HG02840 (cell line): ENCODE data around the gene AUTS2.
"Not testable (repeated sequence)": the region's sequence is repeated elsewhere in the genome, so short reads cannot be mapped to it uniquely, and the experiment has no call there.

Source experiments
- ATAC-seq: cut with Tn5 transposase; IDR thresholded peaks from one replicate; pipeline ENCODE4 v1.9.1; 2021; ENCODE audit warnings: mild to moderate bottlenecking, moderate library complexity, moderate number of reproducible peaks; ENCODE audit not compliant: unreplicated experiment, low FRiP score

Gene AUTS2

DNA sequence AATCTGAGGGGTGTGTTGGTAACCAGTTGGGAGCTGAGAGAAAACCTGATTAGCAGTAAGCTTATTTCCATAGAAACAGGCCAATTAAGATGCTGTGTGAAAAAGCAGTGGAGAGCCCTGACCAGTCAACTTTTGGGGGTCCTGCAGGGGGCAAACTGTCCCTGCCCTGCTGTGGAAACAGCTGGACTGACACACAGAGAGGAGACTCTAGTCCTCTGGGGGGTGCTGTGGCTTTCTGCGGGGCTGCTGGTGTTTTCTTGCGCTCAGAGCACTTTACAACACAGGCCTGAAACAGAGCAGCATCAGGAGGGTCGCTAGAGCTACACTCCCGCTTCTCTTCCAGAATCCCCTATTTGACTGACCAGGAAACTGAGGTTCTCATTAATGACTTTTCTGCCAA lies 986.8 kb downstream of the AUTS2 start:
- no peak for ATAC-seq

DNA sequence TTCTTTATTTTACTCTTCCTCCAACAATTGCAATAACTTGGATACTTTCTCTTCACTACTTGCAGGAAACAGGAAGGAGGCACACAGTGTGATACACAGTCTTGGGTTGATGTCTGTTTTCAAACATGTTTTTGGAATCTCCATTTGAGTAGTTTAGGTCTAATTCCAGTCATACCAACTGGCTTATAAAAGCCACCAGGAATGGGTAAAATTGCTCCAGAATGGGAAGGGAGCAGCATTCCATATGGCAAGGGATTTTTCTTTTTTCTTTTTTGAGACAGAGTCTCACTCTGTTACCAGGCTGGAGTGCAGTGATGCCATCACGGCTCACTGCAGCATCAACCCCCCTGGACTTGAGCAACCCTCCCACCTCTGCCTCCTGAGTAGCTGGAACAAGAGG lies 988.5 kb downstream of the AUTS2 start:
- no peak for ATAC-seq

DNA sequence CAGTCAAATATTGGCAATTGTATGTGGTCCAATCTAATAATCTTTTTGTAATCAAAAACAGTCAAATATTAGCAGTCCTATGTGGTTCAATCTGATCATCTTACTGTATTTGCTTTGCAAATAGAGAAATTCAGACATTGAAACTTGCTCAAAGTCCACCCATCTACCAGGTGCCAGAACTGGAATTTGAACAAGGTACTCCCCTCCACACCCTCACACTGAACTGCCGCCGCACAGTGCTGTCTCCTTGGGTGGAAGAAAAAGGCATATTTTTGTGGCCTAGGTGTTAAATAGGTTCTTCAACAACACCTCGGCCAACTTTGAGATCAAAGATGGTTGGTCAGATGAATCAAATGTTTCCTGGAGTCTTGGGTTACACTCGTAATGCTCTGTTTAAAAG lies 989.5 kb downstream of the AUTS2 start:
- ATAC-seq, result no peak

DNA sequence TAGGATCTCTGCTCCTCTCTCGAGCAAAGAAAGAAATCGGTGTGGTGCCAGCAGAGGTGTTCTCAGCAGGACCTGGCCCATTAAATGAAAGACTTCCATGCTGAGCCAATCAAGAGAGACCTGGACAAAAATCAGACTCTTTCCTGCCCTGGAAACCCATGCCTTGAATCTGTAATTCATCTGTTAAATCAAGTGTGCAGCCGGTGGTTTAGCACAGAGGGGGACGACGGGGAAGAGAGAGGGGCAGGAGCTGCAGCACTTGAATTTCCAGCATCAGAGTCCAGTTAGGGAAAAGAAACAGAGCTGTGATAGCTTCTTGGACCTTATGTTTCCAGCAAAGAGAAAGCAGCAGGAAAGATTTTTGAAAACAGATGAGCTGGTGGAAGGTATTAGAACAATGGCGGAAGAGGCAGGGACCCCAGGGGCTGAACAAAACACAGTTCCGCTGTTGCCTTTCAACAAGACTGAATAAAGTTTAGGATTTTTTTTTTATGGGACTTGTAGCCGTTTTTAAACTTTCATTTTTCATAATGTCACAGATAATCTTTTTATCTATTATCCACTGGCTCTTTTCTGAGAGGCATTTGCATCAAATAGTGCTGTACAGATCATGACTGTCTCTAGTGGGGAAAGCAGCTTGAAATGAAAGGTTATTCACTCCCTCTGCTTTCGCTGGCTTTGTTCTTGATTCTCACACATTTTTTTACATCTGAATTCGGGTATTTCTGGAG lies 990.1 kb downstream of the AUTS2 start:
- ATAC-seq, result no peak

DNA sequence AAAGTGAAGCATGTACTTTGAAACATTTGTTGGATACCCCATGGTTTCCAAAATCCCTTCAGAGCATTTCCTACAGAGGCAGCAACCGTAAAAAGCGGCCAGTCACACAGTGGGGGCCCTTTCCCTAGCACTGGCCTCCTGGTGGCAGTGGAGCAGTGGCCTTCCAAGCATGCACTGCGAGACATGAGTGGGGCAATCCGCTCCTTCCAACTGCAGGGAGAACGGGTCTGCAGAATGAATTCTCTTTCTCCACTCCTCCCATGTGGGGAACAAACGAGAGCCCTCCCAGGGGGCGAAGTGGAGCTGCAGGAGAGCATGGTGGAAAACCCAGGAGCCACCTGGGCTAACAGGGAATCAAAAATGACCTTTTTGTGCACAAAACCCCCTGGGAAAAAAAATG lies 990.7 kb downstream of the AUTS2 start:
- no peak for ATAC-seq

DNA sequence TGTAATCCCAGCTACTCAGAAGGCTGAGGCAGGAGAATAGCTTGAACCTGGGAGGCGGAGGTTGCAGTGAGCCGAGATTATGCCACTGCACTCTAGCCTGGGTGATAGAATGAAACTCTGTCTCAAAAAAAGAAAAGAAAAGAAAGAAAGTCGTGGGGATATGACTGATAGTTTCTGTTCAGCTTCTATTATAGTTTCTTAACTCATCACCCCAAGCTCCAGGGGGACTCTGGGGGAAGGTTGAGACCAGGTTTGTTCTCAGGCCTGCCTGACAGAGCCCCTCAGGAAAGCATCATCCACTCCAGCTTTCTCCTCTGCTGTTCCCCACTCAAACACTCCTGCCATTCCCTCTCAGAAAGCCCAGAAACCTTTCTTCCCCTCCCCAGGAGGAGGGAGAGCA lies 991.3 kb downstream of the AUTS2 start:
- no peak for ATAC-seq

DNA sequence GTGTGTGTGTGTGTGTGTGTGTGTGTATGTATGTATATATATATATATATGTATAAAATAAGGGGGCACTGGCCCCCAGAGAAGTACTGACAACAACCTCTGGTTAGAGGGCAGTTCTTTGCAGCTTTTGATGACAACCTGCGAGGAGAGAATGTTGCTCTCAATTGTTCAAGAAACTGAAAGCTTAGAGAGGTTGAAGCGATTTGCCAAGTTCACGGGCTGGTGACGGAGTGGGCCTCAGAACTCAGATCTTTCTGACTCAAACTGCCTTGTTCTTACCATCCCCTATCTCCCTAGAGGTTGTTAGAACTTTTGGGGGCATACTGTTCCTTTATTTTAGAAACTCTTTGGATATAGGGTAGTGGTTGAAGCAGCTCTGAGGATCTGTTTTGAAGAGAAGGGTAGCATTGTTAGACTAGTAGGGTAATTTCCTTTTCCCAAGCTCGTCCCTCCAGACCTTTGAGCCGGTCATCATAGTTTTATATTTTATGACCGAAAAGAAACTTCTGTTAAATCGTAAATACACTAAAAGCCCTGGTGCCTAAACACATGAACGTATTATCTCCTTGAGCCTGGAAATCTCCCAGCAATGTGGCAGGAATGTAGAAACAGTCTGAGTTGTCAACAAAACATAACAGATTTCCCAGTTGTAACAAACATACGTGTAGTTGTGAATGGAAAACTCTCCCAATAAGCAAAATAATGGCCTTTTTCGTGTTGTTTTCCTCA lies 992.0 kb downstream of the AUTS2 start:
- ATAC-seq, result no peak

DNA sequence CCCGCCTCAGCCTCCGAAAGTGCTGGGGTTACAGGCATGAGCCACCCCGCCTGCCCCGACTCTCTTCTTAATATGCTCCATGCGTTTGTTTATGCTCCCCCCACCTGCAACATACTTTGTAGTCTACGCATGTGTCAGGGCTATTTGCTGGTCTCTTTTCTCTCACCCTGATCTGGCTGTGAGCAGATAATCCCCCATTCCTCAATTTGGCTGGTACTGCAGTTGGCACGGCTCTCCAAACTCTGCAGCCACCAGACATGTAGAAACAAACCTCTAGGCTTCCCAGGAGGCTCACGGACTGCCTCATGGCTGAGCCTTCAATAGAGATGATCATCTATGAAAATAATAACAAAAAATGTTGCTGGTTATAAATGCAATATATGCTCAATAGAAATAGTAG lies 993.4 kb downstream of the AUTS2 start:
- no peak for ATAC-seq

DNA sequence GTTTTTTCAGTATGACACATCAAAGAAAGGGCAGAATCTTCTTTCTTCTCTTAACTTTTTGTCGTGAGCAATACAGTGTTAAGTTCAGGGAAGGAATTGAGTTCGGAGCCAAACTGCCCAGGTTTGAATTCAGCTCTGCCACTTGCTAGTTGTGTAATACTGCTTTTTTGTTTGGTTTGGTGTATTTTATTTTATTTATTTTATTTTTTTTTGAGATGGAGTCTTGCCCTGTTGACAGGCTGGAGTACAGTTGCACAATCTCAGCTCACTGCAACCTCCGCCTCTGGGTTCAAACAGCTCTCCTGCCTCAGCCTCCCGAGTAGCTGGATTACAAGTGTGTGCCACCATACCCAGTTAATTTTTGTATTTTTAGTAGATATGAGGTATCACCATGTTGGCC lies 993.9 kb downstream of the AUTS2 start:
- no peak for ATAC-seq

DNA sequence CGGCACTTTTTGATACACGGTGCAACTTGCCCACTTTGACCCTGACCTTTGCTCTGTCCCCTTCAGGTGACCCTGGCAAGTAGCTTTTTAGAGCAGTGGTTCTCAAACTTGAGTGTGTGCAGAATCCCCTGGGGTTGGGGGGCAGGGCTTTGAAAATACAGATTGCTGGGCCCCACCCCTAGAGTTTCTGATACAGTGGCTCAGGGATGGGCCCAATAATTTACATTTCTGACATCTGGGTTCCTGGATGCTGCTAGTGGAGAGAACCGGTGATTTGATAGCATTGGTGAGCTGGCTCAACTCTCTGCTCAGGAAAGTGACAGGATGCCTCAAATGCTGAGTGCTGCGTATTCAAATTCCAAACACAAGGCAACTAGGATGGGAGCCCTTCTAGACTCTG lies 995.9 kb downstream of the AUTS2 start:
- ATAC-seq, result no peak

DNA sequence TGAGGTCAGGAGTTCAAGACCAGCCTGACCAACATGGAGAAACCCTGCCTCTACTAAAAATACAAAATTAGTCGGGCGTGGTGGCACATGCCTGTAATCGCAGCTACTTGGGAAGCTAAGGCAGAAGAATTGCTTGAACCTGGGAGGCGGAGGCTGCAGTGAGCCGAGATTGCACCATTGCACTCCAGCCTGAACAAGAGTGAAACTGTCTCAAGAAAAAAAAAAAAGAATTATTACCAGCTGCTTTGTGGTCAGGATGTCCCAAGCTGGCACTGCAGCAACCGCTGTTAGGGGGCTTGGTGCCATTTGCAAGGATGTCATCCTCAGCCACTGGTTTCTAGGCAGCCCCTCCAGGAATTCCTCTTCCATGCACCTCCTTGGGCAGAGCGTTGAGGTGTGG lies 996.6 kb downstream of the AUTS2 start:
- not testable (repeated sequence) for ATAC-seq

DNA sequence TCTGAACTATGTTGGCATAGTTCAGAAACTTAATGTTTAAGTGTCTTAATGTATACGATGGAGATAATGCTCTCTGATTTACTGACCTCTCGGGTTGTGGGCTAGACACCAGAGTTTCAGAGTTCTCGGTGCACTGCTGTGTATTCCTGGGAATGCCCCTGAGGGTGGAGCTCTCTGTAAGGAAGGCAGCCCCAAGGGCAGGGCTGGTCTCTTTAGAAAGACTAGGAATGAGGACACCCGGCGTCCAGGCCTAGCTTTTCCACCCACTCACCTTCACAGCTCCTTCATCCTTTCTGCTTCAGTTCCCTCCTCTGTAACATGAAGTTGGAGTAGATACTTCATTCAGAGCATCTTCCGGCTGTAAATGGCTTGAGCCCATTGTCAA lies 997.1 kb downstream of the AUTS2 start:
- no peak for ATAC-seq

DNA sequence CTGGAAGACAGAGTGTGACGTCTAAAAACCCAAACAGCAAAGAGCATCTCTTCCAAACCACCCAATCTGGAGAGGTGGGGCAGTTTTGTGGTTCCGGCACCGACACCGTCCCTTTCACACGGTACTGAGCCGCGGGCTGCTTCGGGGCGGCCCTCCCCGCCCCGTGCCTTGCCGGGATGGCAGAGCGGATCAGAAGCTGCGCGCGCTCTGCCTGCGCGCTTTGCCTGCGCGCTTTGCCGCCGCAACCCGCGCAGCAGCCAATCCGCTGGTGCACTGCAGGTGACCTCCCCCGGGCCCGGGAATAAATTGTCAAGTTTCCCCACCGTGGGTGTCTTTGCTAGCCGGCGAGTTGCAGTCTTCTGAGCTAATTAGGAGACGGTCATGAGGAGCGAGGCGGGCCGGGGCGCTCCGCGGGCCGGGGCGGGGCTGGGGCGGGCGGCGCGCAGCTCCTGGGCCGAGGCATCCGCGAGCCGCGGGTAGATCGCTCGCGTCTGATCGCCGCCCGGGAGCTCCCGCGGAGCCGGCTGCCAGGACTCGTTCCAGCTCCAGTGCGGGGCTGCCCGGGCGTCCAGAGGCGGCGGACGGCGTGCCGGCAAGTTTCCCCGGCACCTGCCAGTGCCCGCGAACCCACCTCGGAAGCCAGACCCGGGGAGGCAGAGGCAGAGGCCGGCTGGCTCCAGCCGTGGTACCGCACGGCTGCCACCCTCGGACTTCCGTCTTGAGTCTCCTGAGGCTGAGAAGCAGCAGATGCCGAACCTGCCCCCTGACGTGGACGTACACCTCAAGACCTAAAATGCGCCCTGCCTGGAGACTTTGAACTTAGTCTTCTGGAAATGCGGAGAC lies 997.7 kb downstream of the AUTS2 start:
- no peak for ATAC-seq

DNA sequence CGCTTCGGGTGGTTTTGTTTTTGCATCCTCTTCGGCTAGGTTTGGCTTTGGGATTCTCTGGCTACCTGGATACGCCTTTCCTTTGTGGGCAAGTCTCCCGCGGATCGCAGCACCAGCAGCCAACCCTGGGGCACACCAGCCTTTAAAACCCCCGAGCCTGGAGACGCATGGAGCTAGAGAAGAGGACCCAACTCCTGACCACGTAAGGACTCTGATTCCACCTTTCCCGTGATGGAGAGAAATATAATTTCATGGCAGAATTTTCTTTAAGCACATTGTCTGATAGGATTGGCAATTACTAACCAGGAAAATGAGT lies 998.3 kb downstream of the AUTS2 start:
- ATAC-seq, result no peak

DNA sequence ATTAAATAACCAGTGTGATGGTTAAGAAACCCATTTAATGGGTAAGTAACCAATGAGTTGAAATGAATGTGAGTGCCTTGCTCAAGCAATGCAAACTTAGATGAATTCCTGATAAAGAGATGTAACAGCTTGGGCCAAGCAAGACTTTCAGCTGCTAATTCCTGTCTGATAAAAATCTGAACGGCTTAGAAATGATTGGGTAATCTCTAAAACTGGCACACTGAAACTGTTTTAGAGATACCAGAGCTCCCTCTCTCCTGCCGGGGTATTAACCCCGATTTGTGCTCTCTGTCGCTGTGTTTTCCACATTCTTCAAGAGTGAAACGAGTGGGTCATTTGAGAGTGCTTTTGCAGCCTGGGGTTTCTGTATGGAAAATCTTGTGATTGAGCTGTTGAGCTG lies 998.8 kb downstream of the AUTS2 start:
- no peak for ATAC-seq

DNA sequence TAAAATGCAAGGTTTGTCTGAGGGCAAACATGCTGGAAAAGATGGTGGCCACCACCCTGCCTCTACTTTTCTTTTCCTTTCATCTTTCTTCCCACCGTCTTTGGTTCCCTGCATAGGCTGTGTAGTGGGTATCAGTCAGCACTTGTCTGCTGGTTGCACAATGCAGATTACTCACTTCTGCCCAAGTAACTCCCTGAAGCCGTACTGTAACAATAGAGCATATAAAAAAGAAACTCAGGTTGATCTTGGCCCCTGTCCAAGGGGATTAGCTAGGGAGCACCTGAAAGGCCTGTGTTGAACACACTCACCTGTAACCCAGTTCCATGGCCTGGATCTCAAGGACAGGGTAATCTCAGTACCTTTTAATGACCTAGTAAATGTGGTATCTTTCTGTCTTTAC lies 1000.7 kb downstream of the AUTS2 start:
- ATAC-seq, result no peak

DNA sequence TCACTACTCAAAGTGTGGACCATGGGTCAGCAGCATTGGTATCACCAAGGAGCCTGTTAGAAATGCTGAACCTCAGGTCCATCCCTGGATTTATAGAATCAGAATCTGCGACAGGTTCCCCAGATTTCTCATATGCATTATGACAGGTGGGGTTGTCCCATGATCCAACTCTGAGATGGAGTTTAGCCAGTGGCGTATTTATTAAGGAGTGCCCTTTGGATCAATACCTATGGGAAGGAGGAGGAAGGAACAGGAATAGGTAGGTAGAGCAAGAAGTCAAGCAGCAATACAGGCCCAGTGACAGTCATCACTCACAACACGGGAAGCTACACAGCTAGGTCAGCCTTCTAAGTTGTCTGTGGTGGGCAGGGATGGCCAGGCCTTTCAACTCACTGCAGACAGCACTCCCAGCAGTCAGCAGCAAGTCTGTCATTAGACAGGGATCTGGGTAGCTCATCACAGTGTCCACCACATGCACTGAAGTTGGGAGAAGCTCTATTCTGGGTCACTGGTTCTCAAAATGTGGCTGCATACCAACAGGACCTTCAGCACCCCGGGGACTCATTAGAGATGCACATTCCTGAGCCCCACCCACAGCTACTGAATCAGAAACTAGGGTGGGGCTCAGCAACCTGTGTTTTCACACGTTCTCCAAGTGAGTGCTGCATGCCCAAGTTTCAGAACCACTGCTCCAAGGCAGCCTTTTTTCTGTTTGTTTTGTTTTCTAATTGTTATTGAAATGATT lies 1001.3 kb downstream of the AUTS2 start:
- ATAC-seq, result no peak

DNA sequence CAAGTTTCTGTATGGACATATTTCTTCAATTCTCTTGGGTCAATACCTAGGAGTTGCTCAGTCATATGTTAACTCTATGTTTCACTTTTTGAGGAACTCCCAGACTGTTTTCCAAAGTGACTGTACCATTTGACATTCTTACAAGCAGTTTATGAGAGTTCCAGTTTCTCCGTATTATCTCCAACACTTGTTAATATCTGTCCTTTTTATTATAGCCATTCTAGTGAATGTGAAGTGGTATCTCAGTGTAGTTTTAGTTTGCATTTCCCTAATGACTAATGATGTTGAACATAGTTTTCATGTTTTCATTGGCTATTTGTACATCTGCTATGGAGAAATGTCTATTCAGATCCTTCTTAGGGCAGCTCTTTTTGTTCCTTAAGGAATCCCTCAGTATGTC lies 1002.7 kb downstream of the AUTS2 start:
- ATAC-seq, result no peak

DNA sequence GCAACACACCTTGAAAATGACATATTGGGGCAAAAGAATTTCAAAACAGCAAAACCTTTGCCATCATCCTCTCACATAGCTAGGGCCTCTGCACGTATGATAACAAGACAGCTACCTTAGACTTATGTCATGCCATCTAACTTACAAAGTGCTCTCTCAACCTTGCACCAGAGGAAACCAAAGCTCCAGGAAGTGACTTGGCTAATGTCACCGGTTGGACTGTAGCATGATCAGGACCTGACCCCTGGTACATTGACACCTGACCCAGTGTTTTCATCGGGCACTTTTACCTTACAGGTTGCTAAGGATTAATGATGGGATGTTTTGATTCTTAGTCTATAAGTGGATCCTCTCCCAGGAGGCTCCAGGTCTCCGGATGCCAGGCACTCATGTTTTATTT lies 1003.8 kb downstream of the AUTS2 start:
- ATAC-seq, result no peak

DNA sequence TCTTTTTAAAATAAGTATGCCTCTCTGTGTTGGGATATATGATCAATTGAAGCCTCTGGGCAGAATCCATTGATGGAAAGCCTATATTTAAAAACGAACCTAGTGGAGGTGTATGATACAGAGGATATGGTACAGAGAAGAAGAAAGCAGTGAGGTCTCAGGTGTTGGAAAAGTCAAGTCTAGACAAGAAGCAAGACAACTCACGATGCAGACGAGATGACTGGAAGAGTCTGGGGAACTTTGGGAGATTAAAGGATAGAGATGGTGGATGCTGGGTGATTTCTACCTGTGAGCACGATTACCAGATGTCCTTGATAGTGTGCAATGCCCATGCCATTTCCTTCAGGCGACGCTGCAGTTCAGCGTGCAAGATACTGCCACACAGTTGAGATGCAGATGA lies 1009.0 kb downstream of the AUTS2 start:
- ATAC-seq, result no peak

DNA sequence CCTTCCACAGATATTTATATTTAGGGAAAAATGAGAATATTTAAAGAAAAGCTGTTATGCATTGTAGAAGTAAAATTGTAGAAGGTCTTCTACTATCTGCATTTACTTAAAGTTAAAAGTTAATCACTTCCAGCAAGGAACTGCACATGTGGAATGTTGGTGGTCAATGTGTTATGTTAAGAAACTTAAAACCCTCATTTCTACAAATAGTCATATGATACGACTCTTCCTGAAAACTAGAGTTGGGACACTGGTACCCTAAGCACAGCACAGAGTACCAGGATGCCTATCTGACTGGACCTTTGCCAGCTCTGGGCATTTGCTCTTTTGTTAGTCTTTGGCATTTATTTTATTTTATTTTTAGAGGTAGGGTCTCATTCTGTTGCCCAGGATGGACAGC lies 1009.5 kb downstream of the AUTS2 start:
- ATAC-seq, result no peak
